Measurements from ENCODE around the gene JMJD1C. TPM values are rescaled to one million over a fixed set of nuclear protein-coding genes. Genes with fewer than 3 reads are reported as not detected.

Gene JMJD1C
- total RNA-seq, 4 donors from 2014 or later: 41.6 to 77.8 (median 56.9) TPM

GRCh38 chr10:63140077-63140476, 325.7 kb downstream of the JMJD1C start:
- WGBS, 2 donors: 71 to 78% methylated on average over 3 of the region's 3 CpGs
- Histone ChIP-seq H3K36me3 (peaks cover 0 to 22% (median 0%) of the 10 kb centered on the region in 3 donors), H3K4me1 (peaks cover 3 to 26% (median 16%) of the 10 kb centered on the region in 3 donors), H3K27me3 (no peaks in the 10 kb centered on the region), H3K9me3 (no peaks in the 10 kb centered on the region), H3K27ac (no peak overlapping the region), H3K4me3 (no peak overlapping the region)
- intact Hi-C loops (cut with DNase I): no loop called here
- DNase-seq: no peak
- TF ChIP-seq POLR2A (IDR thresholded peaks at IDR 0.05) (no peak), CTCF (IDR thresholded peaks at IDR 0.05) (no peak)

- Histone ChIP-seq H3K4me3 (no peak overlapping the region), H3K4me1 (peaks cover 14 to 40% (median 30%) of the 10 kb centered on the region in 3 donors), H3K36me3 (peaks cover 0 to 22% (median 0%) of the 10 kb centered on the region in 3 donors), H3K27ac (no peak overlapping the region), H3K27me3 (no peaks in the 10 kb centered on the region), H3K9me3 (no peaks in the 10 kb centered on the region)
- intact Hi-C loops (cut with DNase I): no loop called here
- no peak for TF ChIP-seq POLR2A (IDR thresholded peaks at IDR 0.05)
- TF ChIP-seq CTCF (IDR thresholded peaks at IDR 0.05): no peak
- WGBS, 2 donors: 54 to 58% methylated on average over 2 of the region's 2 CpGs
- no peak for DNase-seq
These were observed 328.5 kb downstream of the JMJD1C start for GRCh38 chr10:63137306-63137705.

- no peak for DNase-seq
- WGBS, 2 donors: 7% methylated on average over 8 of the region's 9 CpGs
These were observed 331.8 kb downstream of the JMJD1C start for GRCh38 chr10:63133821-63134557.

GRCh38 chr10:63133056-63133820, 332.5 kb downstream of the JMJD1C start, which contains the start of gene NRBF2:
TSS of gene NRBF2 (plus strand) at chr10:63133328. CDS start at chr10:63133471, 143 bp downstream.
- peak within 1 kb of the TSS; percentile 79 to 94 (median 94) for H3K4me3 ChIP-seq
- H3K4me1 ChIP-seq: peaks cover 14 to 40% (median 30%) of the 10 kb centered on the region in 3 donors
- intact Hi-C loops (cut with DNase I): no loop called here
- DNase-seq: peak; percentile 88
- 0% methylated on average over 16 to 25 of the region's 55 CpGs for WGBS, 2 donors
- TF ChIP-seq CTCF (IDR thresholded peaks at IDR 0.05) (peak in 2 of 6 experiments; percentile 11 to 18), POLR2A (IDR thresholded peaks at IDR 0.05) (peak in 3 of 4 donors; percentile 95 to 99 (median 96))
- peaks cover 0 to 2% (median 0%) of the 10 kb centered on the region in 3 donors for H3K36me3 ChIP-seq
- H3K27me3 ChIP-seq: no peaks in the 10 kb centered on the region
- H3K27ac ChIP-seq: peak within 1 kb of the TSS; percentile 94 to 97 (median 95)
- H3K9me3 ChIP-seq: no peaks in the 10 kb centered on the region

More at GRCh38 chr10:63133821-63134557, 331.8 kb downstream of the JMJD1C start:
- Histone ChIP-seq H3K4me3 (peak overlapping the region; percentile 79 to 94 (median 94)), H3K27ac (peak overlapping the region; percentile 94 to 97 (median 95)), H3K4me1 (peaks cover 14 to 40% (median 30%) of the 10 kb centered on the region in 3 donors), H3K36me3 (peaks cover 0 to 10% (median 0%) of the 10 kb centered on the region in 3 donors), H3K9me3 (no peaks in the 10 kb centered on the region), H3K27me3 (no peaks in the 10 kb centered on the region)
- TF ChIP-seq CTCF (IDR thresholded peaks at IDR 0.05) (no peak), POLR2A (IDR thresholded peaks at IDR 0.05) (no peak)
- intact Hi-C loops (cut with DNase I): no loop called here
